Smooth muscle cell (in vitro differentiated cells): Measurements from ENCODE around the gene CLTCL1. TPM values are rescaled to one million over a fixed set of nuclear protein-coding genes. Genes with fewer than 3 reads are reported as not detected.
"Not testable (repeated sequence)": the region's sequence is repeated elsewhere in the genome, so short reads cannot be mapped to it uniquely, and the experiment has no call there.

Source experiments
- DNase-seq: peaks from one replicate; lab custom pipeline; 2025; ENCODE audit not compliant: unreplicated experiment; lab: John Stamatoyannopoulos, UW
- H2AFZ ChIP-seq: fragments of 200-600 bp; sonication (generic); 2 replicates; pipeline ENCODE4 v1.6.0; 2016; ENCODE audit warnings: antibody characterized with exemption, low read depth, mild to moderate bottlenecking
- H3F3A ChIP-seq: fragments of 200-600 bp; sonication (generic); 2 replicates; pipeline ENCODE4 v1.6.0; 2017; ENCODE audit warnings: antibody characterized with exemption, low read depth
- H3K27ac ChIP-seq: fragments of 200-600 bp; sonication (generic); 2 replicates; pipeline ENCODE4 v1.5.1; 2016; ENCODE audit warnings: low read depth, mild to moderate bottlenecking
- H3K27me3 ChIP-seq: fragments of 200-600 bp; sonication (generic); 2 replicates; pipeline ENCODE4 v1.6.1; 2016; ENCODE audit warnings: low read depth, mild to moderate bottlenecking
- H3K36me3 ChIP-seq: fragments of 200-600 bp; sonication (generic); 2 replicates; pipeline ENCODE4 v1.5.1; 2016; ENCODE audit warnings: low read depth
- H3K4me1 ChIP-seq: fragments of 200-600 bp; sonication (generic); 2 replicates; pipeline ENCODE4 v1.5.1; 2016; ENCODE audit warnings: low read depth
- H3K4me2 ChIP-seq: fragments of 200-600 bp; sonication (generic); 2 replicates; pipeline ENCODE4 v1.6.0; 2016; ENCODE audit warnings: mild to moderate bottlenecking
- H3K4me3 ChIP-seq: fragments of 200-600 bp; sonication (generic); 2 replicates; pipeline ENCODE4 v1.5.1; 2016; ENCODE audit warnings: mild to moderate bottlenecking
- H3K79me2 ChIP-seq: fragments of 200-600 bp; sonication (generic); 2 replicates; pipeline ENCODE4 v1.6.0; 2016; ENCODE audit warnings: low read depth, mild to moderate bottlenecking
- H3K9ac ChIP-seq: fragments of 200-600 bp; sonication (generic); 2 replicates; pipeline ENCODE4 v1.6.0; 2016; ENCODE audit warnings: low read depth
- H3K9me3 ChIP-seq: fragments of 200-600 bp; sonication (generic); replicated peaks from 2 replicates; pipeline ENCODE4 v1.5.1; 2016; ENCODE audit warnings: low read depth
- H4K20me1 ChIP-seq: fragments of 200-600 bp; sonication (generic); 2 replicates; pipeline ENCODE4 v1.6.0; 2016; ENCODE audit warnings: low read depth
- CTCF ChIP-seq: fragments of 200-600 bp; sonication (generic); IDR thresholded peaks from 2 replicates; pipeline ENCODE4 v1.5.1; 2017; ENCODE audit warnings: borderline replicate concordance, mild to moderate bottlenecking, antibody characterized with exemption; ENCODE audit not compliant: insufficient read depth, poor library complexity, severe bottlenecking
- WGBS: methylation state at CpG from one replicate; pipeline ENCODE4 v1.1.7; 2016; ENCODE audit warnings: low lambda C conversion rate; 5-methylcytosine and 5-hydroxymethylcytosine counted together
- polyA plus RNA-seq: library from polyadenylated mRNA; unstranded; fragments of >200 nt; fragmentation: Nextera tagmentation; extraction: Ambion mirVana; gene quantifications from 2 replicates; pipeline ENCODE4 v1.2.1, GENCODE V29; 2016
- total RNA-seq: library from RNA; depleted of rRNA; stranded (reverse); fragments of >200 nt; gene quantifications from 2 replicates; pipeline ENCODE4 v1.2.3, GENCODE V29; 2014

Gene CLTCL1
- total and polyA plus RNA-seq, 2 experiments from 2014 or later = 4.7 to 9.0 TPM

- H3K9ac ChIP-seq = no peak overlapping the region
These were observed 37.9 kb upstream of the CLTCL1 start for GRCh38 chr22:19329454-19329853.

GRCh38 chr22:19325296-19325948, 33.9 kb upstream of the CLTCL1 start:
- no peak overlapping the region for H3K4me3 ChIP-seq
- peaks cover 2% of the 10 kb centered on the region for H3K9me3 ChIP-seq
- no peak overlapping the region for H2AFZ ChIP-seq
- no peaks in the 10 kb centered on the region for H3F3A ChIP-seq
- DNase-seq = no peak
- no peaks in the 10 kb centered on the region for H3K36me3 ChIP-seq
- no peak overlapping the region for H3K27ac ChIP-seq
- H4K20me1 ChIP-seq = no peaks in the 10 kb centered on the region
- H3K79me2 ChIP-seq = no peaks in the 10 kb centered on the region
- no peak overlapping the region for H3K9ac ChIP-seq
- no peak for TF ChIP-seq CTCF
- H3K4me2 ChIP-seq = no peak overlapping the region
- no peaks in the 10 kb centered on the region for H3K4me1 ChIP-seq
- no peaks in the 10 kb centered on the region for H3K27me3 ChIP-seq
- 92% methylated on average over 5 of the region's 5 CpGs for WGBS

More at GRCh38 chr22:19329454-19329853, 37.9 kb upstream of the CLTCL1 start:
- Histone ChIP-seq H3K9me3 (peaks cover 4% of the 10 kb centered on the region), H3K4me2 (no peak overlapping the region), H3K4me3 (no peak overlapping the region), H3K79me2 (no peaks in the 10 kb centered on the region), H3K27ac (no peak overlapping the region), H3K27me3 (no peaks in the 10 kb centered on the region), H3K4me1 (no peaks in the 10 kb centered on the region), H2AFZ (no peak overlapping the region), H4K20me1 (no peaks in the 10 kb centered on the region), H3K36me3 (peaks cover 20% of the 10 kb centered on the region), H3F3A (no peaks in the 10 kb centered on the region)
- DNase-seq = no peak
- TF ChIP-seq CTCF = no peak
- 97% methylated on average over 3 of the region's 3 CpGs for WGBS

- WGBS = 97% methylated on average over 6 of the region's 6 CpGs
These were observed 31.9 kb upstream of the CLTCL1 start for GRCh38 chr22:19323420-19323819.

GRCh38 chr22:19321757-19322156, 30.2 kb upstream of the CLTCL1 start:
- no peaks in the 10 kb centered on the region for H3K79me2 ChIP-seq
- H3K27ac ChIP-seq = no peak overlapping the region
- no peak for DNase-seq
- WGBS = 87% methylated on average over 2 of the region's 2 CpGs
- H3K4me2 ChIP-seq = no peak overlapping the region
- H3K27me3 ChIP-seq = no peaks in the 10 kb centered on the region
- H3K9me3 ChIP-seq = peaks cover 12% of the 10 kb centered on the region
- H3K4me3 ChIP-seq = no peak overlapping the region
- H3F3A ChIP-seq = no peaks in the 10 kb centered on the region
- H2AFZ ChIP-seq = no peak overlapping the region
- no peaks in the 10 kb centered on the region for H3K36me3 ChIP-seq
- no peaks in the 10 kb centered on the region for H3K4me1 ChIP-seq
- H4K20me1 ChIP-seq = no peaks in the 10 kb centered on the region
- no peak for TF ChIP-seq CTCF
- H3K9ac ChIP-seq = no peak overlapping the region

More at GRCh38 chr22:19323420-19323819, 31.9 kb upstream of the CLTCL1 start:
- H3K9me3 ChIP-seq, DNase-seq, H3K9ac ChIP-seq, H3K4me3 ChIP-seq, H2AFZ ChIP-seq, H3K27me3 ChIP-seq, H3F3A ChIP-seq, H3K4me2 ChIP-seq, H3K27ac ChIP-seq, H3K36me3 ChIP-seq, H3K79me2 ChIP-seq, H4K20me1 ChIP-seq, H3K4me1 ChIP-seq: not testable (repeated sequence)

- not testable (repeated sequence) for H3K27me3 ChIP-seq, H2AFZ ChIP-seq, H3K4me3 ChIP-seq, H3K27ac ChIP-seq, H3K4me1 ChIP-seq, H3K36me3 ChIP-seq, H3K4me2 ChIP-seq, H3K9ac ChIP-seq, H3K79me2 ChIP-seq, H3F3A ChIP-seq, DNase-seq, H4K20me1 ChIP-seq
- 88% methylated on average over 8 of the region's 8 CpGs for WGBS
- H3K9me3 ChIP-seq = peaks cover 12% of the 10 kb centered on the region
These were observed 28.6 kb upstream of the CLTCL1 start for GRCh38 chr22:19320136-19320535.
